DMS 273 (cell line): Measurements from ENCODE around the gene OTUD7B.

ENCODE experiments used
- DNase-seq: peaks from one replicate; lab custom pipeline; 2025; ENCODE audit not compliant: unreplicated experiment; lab: John Stamatoyannopoulos, UW

The OTUD7B gene

GRCh38 chr1:149923626-149924025 is 86.9 kb downstream of the OTUD7B start:
- DNase-seq: no peak

- peak; percentile 83 for DNase-seq
Observed at GRCh38 chr1:149917571-149918144, 92.9 kb downstream of the OTUD7B start, which contains the start of gene SV2A. Gene SV2A (minus strand): TSS chr1:149917844. CDS start chr1:149913840, 4,004 bp downstream.

- no peak for DNase-seq
Observed at GRCh38 chr1:149916898-149917252, 93.7 kb downstream of the OTUD7B start.

- DNase-seq: no peak
Observed at GRCh38 chr1:149916193-149916897, 94.2 kb downstream of the OTUD7B start.

GRCh38 chr1:149915429-149916192 is 94.9 kb downstream of the OTUD7B start:
- DNase-seq: no peak

GRCh38 chr1:149914545-149914944 is 96.0 kb downstream of the OTUD7B start:
- DNase-seq: no peak

GRCh38 chr1:149906570-149907075 is 103.9 kb downstream of the OTUD7B start:
- no peak for DNase-seq

- peak; percentile 42 for DNase-seq
Observed at GRCh38 chr1:149903836-149904491, 106.6 kb downstream of the OTUD7B start.

- DNase-seq: peak; percentile 97
Observed at GRCh38 chr1:149899460-149900284, 110.9 kb downstream of the OTUD7B start, which contains the start of gene BOLA1. Gene BOLA1 (plus strand): TSS chr1:149899568. CDS start chr1:149900060, 492 bp downstream.

GRCh38 chr1:149896575-149896974 is 114.0 kb downstream of the OTUD7B start:
- DNase-seq: no peak

- peak; percentile 67 for DNase-seq
Observed at GRCh38 chr1:149888999-149889289, 121.6 kb downstream of the OTUD7B start.

- DNase-seq: peak; percentile 95
Observed at GRCh38 chr1:149888247-149888998, 122.1 kb downstream of the OTUD7B start.
